ENCODE measurements around the gene BTN3A1.
A peak's percentile ranks its signal among the peaks of the same experiment; 100 is the strongest.

BTN3A1 gene

DNA sequence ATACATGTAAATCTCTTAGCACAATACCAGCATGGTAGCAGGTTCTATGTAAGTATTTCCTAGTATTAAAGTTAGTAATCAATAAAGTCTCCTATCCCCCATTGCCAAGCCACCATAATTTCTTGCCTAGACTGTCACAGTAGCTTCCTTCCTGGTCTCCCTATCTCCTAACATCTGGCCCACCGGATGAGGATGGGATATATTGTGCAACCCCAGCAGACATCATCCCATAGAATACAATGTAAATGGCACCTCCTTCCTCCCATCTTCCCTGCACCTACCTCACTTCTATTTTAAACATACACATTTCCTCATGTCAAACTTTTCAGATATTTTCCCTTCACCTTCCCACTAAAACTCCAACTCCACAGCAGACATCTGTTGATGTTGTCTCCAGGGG, 3.5 kb upstream of the BTN3A1 start:
- no peak for TF ChIP-seq EZH2phosphoT487 (IDR thresholded peaks at IDR 0.05; ENCODE audit: low read depth)
- TF ChIP-seq, protein P1, sequence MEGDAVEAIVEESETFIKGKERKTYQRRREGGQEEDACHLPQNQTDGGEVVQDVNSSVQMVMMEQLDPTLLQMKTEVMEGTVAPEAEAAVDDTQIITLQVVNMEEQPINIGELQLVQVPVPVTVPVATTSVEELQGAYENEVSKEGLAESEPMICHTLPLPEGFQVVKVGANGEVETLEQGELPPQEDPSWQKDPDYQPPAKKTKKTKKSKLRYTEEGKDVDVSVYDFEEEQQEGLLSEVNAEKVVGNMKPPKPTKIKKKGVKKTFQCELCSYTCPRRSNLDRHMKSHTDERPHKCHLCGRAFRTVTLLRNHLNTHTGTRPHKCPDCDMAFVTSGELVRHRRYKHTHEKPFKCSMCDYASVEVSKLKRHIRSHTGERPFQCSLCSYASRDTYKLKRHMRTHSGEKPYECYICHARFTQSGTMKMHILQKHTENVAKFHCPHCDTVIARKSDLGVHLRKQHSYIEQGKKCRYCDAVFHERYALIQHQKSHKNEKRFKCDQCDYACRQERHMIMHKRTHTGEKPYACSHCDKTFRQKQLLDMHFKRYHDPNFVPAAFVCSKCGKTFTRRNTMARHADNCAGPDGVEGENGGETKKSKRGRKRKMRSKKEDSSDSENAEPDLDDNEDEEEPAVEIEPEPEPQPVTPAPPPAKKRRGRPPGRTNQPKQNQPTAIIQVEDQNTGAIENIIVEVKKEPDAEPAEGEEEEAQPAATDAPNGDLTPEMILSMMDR (IDR thresholded peaks at IDR 0.05; ENCODE audit: low read depth, low read length): no peak

DNA sequence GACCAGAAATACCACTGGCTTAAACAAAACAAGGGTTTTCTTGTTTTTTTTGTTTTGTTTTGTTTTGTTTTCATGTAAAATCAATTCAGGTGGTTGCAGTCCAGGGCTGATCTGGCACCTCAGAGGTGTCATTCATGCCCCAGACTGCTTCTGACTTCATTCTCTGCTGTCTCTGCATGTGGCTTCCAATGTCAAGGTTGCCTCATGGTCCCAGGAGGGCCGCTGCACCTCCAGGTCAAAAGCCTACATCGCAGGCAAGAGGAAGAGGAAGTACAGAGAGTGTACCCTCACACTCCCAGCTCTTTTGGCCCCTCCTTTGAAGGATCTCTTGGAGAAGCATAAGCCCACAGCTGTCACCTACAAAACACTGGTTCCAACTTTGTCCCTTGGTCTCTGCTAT, 1.4 kb upstream of the BTN3A1 start:
- Histone ChIP-seq H3K27me3 (ENCODE audit: low read depth, low read length) (no peaks in the 10 kb centered on the region), H3K4me2 (ENCODE audit: low read length) (no peak overlapping the region), H3K4me1 (ENCODE audit: low read length) (peaks cover 8% of the 10 kb centered on the region), H4K20me1 (ENCODE audit: insufficient read depth, low read length) (no peaks in the 10 kb centered on the region), H2AFZ (ENCODE audit: low read depth, low read length) (0 out of 2 replicates have a peak overlapping the region, but pooled peaks have one; percentile 21), H3K4me3 (ENCODE audit: low read length) (no peak overlapping the region), H3K9ac (ENCODE audit: low read length) (no peak overlapping the region), H3K36me3 (replicated peaks; ENCODE audit: low read depth, low read length) (no peaks in the 10 kb centered on the region), H3K27ac (ENCODE audit: low read length) (no peak overlapping the region), H3K79me2 (ENCODE audit: low read length) (no peaks in the 10 kb centered on the region), H3K9me3 (ENCODE audit: insufficient read depth, low read length) (no peaks in the 10 kb centered on the region)
- TF ChIP-seq, protein P1 (IDR thresholded peaks at IDR 0.05; ENCODE audit: low read depth, low read length): no peak
- TF ChIP-seq EZH2phosphoT487 (IDR thresholded peaks at IDR 0.05; ENCODE audit: low read depth): no peak

More for the DNA sequence above, 3.5 kb upstream of the BTN3A1 start:
- no peaks in the 10 kb centered on the region for H4K20me1 ChIP-seq (ENCODE audit: insufficient read depth, low read length)
- H3K4me1 ChIP-seq (ENCODE audit: low read length): peaks cover 8% of the 10 kb centered on the region
- no peak overlapping the region for H2AFZ ChIP-seq (ENCODE audit: low read depth, low read length)
- H3K4me2 ChIP-seq (ENCODE audit: low read length): no peak overlapping the region
- H3K9me3 ChIP-seq (ENCODE audit: insufficient read depth, low read length): no peaks in the 10 kb centered on the region
- no peaks in the 10 kb centered on the region for H3K79me2 ChIP-seq (ENCODE audit: low read length)
- no peaks in the 10 kb centered on the region for H3K36me3 ChIP-seq (replicated peaks; ENCODE audit: low read depth, low read length)
- H3K27ac ChIP-seq (ENCODE audit: low read length): no peak overlapping the region
- H3K27me3 ChIP-seq (ENCODE audit: low read depth, low read length): no peaks in the 10 kb centered on the region
- H3K9ac ChIP-seq (ENCODE audit: low read length): no peak overlapping the region
- H3K4me3 ChIP-seq (ENCODE audit: low read length): no peak overlapping the region

DNA sequence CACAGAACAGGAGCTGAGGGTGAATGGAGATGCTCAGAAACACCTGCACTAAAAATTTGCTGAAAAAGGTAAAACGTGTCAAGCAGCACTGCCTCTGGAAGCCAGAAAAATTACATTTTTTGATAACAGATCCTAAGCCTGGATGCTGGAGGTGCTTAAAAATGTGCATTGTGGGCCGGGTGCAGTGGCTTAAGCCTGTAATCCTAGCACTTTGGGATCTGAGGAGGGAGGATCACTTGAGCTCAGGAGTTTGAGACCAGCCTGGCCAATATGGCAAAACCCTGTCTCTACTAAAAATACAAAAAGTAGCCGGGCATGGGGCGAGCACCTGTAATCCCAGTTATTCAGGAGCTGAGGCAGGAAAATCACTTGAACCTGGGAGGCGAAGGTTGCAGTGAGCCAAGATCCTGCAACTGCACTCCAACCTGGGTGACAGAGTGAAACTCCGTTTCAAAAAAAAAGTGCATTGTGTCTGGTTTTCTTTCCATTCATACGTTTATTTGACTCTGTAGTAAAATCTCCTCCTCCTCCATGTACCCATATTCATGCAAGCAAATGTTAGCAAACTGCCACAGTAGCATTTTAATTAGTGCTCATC, 587 bp upstream of the BTN3A1 start:
- Histone ChIP-seq H3K4me2 (ENCODE audit: low read length) (peak overlapping the region; percentile 94), H3K4me3 (ENCODE audit: low read length) (peak overlapping the region; percentile 91), H3K27ac (ENCODE audit: low read length) (peak overlapping the region; percentile 52), H3K36me3 (replicated peaks; ENCODE audit: low read depth, low read length) (no peaks in the 10 kb centered on the region), H3K27me3 (ENCODE audit: low read depth, low read length) (no peaks in the 10 kb centered on the region), H4K20me1 (ENCODE audit: insufficient read depth, low read length) (no peaks in the 10 kb centered on the region), H3K9me3 (ENCODE audit: insufficient read depth, low read length) (no peaks in the 10 kb centered on the region), H3K4me1 (ENCODE audit: low read length) (peaks cover 8% of the 10 kb centered on the region), H3K9ac (ENCODE audit: low read length) (peak overlapping the region; percentile 80), H2AFZ (ENCODE audit: low read depth, low read length) (peak overlapping the region; percentile 95), H3K79me2 (ENCODE audit: low read length) (no peaks in the 10 kb centered on the region)
- no peak for TF ChIP-seq EZH2phosphoT487 (IDR thresholded peaks at IDR 0.05; ENCODE audit: low read depth)
- TF ChIP-seq, protein P1 (IDR thresholded peaks at IDR 0.05; ENCODE audit: low read depth, low read length): no peak

DNA sequence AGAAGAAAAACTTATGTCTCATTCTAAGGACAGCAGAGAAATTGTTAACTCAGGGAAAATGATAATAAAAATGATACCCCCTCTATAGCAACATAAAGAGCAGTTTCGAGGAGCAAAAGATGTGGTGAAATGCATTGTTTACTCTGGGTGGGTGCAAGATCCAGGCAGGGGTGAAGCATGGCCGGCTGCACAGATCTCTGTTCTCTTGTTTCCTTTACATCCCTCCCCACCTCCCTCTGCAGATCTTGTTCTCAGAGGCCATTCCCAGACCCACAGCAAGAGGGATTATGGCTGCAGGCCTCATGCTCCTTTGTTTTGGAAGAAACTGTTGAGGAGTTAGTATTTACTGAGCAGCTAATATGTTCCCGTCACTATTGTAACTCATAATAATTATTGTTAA, 1.8 kb downstream of the BTN3A1 start:
- Histone ChIP-seq H3K79me2 (ENCODE audit: low read length) (no peaks in the 10 kb centered on the region), H3K27me3 (ENCODE audit: low read depth, low read length) (no peaks in the 10 kb centered on the region), H3K4me1 (ENCODE audit: low read length) (peaks cover 8% of the 10 kb centered on the region), H2AFZ (ENCODE audit: low read depth, low read length) (no peak overlapping the region), H3K9me3 (ENCODE audit: insufficient read depth, low read length) (no peaks in the 10 kb centered on the region), H4K20me1 (ENCODE audit: insufficient read depth, low read length) (no peaks in the 10 kb centered on the region), H3K9ac (ENCODE audit: low read length) (no peak overlapping the region), H3K36me3 (replicated peaks; ENCODE audit: low read depth, low read length) (peaks cover 3% of the 10 kb centered on the region), H3K4me3 (ENCODE audit: low read length) (no peak overlapping the region), H3K27ac (ENCODE audit: low read length) (no peak overlapping the region), H3K4me2 (ENCODE audit: low read length) (no peak overlapping the region)
- TF ChIP-seq, protein P1 (IDR thresholded peaks at IDR 0.05; ENCODE audit: low read depth, low read length): no peak
- no peak for TF ChIP-seq EZH2phosphoT487 (IDR thresholded peaks at IDR 0.05; ENCODE audit: low read depth)
